GM10248 (cell line): ENCODE results near the gene SLC9A8.

ENCODE experiments used
- CTCF ChIA-PET: fragments of 300-600 bp; sonication (Branson Sonifier 250); formaldehyde crosslinking; extraction: SDS; loops from one replicate; lab custom pipeline; 2021; ENCODE audit warnings: antibody characterized with exemption; lab: Yijun Ruan, JAX
- POLR2A ChIA-PET: fragments of 350-650 bp; sonication (Branson Sonifier 250); formaldehyde crosslinking; extraction: SDS; loops from one replicate; lab custom pipeline; 2020; ENCODE audit warnings: antibody characterized with exemption; lab: Yijun Ruan, JAX
- DNase-seq: peaks from one replicate; pipeline ENCODE4 v3.0.0; 2012; ENCODE audit errors: extremely low spot score
- TF ChIP-seq, protein P1 (sequence below): IDR thresholded peaks from 2 replicates; pipeline ENCODE4 v1.5.1; 2012; ENCODE audit warnings: mild to moderate bottlenecking, low read depth; ENCODE audit errors: extremely low read depth, missing control alignments, control extremely low read depth

Gene SLC9A8

DNA sequence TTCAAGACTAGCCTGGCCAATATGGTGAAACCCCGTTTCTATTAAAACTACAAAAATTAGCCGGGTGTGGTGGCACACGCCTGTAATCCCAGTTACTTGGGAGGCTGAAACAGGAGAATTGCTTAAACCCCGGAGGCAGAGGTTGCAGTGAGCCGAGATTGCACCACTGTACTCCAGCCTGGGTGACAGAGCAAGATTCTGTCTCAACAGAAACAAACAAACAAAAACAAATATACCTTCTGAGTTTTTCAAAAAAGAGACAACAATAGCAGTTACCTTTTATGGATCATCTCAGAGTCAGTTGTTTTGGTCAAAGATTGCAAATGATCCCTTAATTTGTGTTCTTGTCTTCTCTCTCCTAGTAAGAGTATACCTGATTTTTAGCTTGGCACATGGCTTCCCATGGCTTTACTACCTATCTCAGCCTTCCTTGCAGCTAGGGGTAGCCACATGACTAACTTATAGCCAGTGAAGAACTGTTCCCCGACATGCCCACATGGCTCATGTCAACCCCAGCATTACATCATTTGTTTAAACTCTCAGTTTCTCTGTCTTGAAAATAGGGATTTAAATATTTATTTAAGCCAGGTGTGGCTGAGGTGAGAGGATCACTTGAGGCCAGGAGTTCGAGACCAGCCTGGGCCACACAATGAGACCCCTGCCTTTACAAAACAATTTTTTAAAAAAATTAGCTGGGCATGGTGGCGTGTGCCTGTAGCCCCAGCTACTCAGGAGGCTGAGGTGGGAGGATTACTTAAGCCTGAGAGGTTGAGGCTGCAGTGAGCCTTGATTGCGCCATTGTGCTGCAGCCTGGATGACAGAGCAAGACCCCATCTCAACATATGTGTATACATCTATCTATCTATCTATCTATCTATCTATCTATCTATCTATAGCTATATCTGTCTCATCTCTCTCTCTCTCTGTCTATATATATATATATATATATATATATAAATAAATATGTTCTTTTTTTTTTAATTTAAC lies 25.0 kb upstream of the SLC9A8 start:
- TF ChIP-seq, protein P1, sequence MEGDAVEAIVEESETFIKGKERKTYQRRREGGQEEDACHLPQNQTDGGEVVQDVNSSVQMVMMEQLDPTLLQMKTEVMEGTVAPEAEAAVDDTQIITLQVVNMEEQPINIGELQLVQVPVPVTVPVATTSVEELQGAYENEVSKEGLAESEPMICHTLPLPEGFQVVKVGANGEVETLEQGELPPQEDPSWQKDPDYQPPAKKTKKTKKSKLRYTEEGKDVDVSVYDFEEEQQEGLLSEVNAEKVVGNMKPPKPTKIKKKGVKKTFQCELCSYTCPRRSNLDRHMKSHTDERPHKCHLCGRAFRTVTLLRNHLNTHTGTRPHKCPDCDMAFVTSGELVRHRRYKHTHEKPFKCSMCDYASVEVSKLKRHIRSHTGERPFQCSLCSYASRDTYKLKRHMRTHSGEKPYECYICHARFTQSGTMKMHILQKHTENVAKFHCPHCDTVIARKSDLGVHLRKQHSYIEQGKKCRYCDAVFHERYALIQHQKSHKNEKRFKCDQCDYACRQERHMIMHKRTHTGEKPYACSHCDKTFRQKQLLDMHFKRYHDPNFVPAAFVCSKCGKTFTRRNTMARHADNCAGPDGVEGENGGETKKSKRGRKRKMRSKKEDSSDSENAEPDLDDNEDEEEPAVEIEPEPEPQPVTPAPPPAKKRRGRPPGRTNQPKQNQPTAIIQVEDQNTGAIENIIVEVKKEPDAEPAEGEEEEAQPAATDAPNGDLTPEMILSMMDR, result no peak
- POLR2A ChIA-PET, result interaction anchor here (0.5 to 0.7 kb wide), 2 partner anchors 386 to 755 kb away, joined by 3 to 5 read pairs; no protein-coding TSS in a partner anchor
- no peak for DNase-seq
- CTCF ChIA-PET, result interaction anchor here (1.2 to 1.4 kb wide), 4 partner anchors 10 to 178 kb away, joined by 3 to 6 read pairs (median 4); no protein-coding TSS in a partner anchor

DNA sequence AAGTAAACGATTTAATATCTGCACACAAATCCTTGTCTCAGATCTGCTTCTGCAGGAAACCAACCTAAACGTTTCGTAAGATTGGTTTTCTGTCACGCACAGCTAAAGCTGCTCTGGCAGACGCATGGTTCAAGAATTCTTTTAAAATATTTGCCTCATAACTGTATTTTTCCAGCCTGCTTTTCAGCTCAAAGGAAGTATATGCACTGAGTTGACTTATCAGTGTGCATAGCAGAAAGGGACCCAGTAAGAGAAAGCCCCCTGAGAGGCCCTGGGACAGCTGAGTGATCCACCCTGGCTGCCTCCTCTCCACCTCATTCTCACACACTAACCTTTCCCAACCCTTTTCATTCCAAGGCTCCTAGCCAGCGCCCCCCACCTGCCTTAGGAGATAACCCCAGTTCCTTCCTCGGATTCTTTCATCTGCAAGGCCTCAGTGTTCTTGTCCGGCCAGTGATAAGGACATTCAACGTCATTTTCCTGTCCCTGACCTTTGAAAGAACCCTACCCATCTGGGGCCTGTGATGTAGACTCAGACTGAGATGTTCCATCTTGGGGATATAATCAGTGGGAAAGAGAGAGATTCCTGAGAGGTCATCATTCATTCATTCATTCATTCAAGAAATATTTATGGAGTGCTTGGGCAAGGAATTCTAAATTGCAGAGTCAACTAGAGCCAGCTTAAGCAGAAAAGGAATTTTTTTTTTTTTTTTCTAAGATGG lies 22.4 kb upstream of the SLC9A8 start:
- TF ChIP-seq, protein P1, result no peak
- CTCF ChIA-PET, result interaction anchor here (0.7 to 1.9 kb wide), 4 partner anchors 8 to 17 kb away, joined by 3 to 7 read pairs (median 4); no protein-coding TSS in a partner anchor
- DNase-seq, result no peak
- POLR2A ChIA-PET, result no interaction called here

DNA sequence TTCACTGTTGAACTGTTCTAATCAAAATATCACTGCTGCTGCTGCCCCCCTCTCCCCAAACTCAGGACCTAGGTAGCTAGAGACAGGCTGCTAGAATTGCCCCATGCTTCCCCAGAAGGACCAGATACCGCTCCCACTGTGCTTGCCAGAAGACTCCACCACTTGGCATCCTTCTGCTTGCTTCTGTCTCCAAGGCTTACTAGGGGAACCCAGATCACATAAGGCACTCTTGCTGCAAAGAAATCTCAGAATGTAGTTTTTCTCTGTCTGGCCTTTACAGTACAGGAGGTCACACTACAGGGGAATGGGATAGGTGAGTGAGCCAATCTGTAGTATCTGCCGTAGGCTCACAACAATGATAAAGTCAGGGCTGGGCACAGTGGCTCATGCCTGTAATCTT lies 21.5 kb upstream of the SLC9A8 start:
- ChIA-PET CTCF (no interaction called here), POLR2A (no interaction called here)
- TF ChIP-seq, protein P1, result no peak
- no peak for DNase-seq

DNA sequence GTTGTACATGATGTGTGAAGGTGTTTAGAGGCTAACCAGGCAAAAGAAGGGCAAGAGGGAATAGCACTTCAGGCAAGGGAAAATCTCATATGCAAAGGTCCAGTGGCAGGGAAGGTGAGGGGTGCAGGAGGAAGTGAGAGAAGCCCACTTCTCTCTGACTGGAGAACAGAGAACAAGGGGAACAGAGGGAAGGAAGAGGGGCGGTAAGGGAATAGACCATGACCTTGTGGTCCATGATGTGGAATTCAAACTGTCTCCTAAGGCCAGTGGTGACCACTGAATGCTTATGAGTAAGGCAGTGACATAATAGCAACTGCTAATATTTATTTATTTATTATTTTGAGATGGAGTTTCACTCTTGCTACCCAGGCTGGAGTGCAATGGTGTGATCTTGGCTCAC lies 20.6 kb upstream of the SLC9A8 start:
- TF ChIP-seq, protein P1, result no peak
- POLR2A ChIA-PET, result no interaction called here
- DNase-seq, result no peak
- CTCF ChIA-PET, result interaction anchor here (2.1 kb wide), 1 partner anchor 10 kb away, joined by 7 read pairs; no protein-coding TSS in a partner anchor

DNA sequence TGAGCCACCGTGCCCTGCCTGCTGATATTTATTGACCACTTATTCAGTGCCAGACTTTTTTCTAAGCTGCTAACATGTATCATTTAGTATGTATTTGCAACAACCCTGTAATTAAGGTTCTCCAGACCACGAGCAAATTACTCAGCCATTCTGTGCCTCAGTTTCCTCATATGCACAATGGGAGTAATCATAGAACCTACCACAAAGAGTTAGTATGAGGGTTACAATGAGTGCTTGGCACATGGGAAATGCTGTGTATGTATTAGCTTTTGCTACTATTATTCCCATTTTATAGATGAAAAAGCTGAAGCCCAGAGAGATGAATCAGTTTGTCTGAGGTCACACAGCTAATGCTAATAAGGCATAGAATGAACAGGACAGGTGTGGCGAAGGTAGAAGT lies 20.0 kb upstream of the SLC9A8 start:
- TF ChIP-seq, protein P1, result no peak
- CTCF ChIA-PET, result interaction anchor here (2.1 kb wide), 1 partner anchor 9 kb away, joined by 7 read pairs; no protein-coding TSS in a partner anchor
- no peak for DNase-seq
- POLR2A ChIA-PET, result no interaction called here
